SK-N-SH (cell line): ENCODE data around the gene CEP112. TPM values are rescaled to one million over a fixed set of nuclear protein-coding genes. Genes with fewer than 3 reads are reported as not detected.

Experiments used
- CTCF ChIA-PET: fragments of 300-600, 350-600 bp; formaldehyde crosslinking; extraction: SDS; loops from one replicate; lab custom pipeline; 2021; lab: Yijun Ruan, JAX
- POLR2A ChIA-PET: fragments of 350-600 bp; sonication (Branson Sonifier 250); formaldehyde crosslinking; extraction: SDS; loops from one replicate; lab custom pipeline; 2020; ENCODE audit warnings: antibody characterized with exemption, inconsistent platforms; lab: Yijun Ruan, JAX
- DNase-seq: peaks from one replicate; pipeline ENCODE4 v3.0.0; 2012
- H2AFZ ChIP-seq: fragments of 200-600 bp; sonication (generic); 2 replicates; pipeline ENCODE4 v1.8.1; 2016; ENCODE audit warnings: antibody characterized with exemption, mild to moderate bottlenecking, low read depth
- H3F3A ChIP-seq: fragments of 200-600 bp; sonication (generic); replicated peaks from 2 replicates; pipeline ENCODE3; 2016; ENCODE audit warnings: antibody characterized with exemption, mild to moderate bottlenecking; ENCODE audit not compliant: insufficient read depth
- H3K27ac ChIP-seq, 2 experiments: fragments of 200-500 bp in 1 of 2; fragments of 200-600 bp in 1 of 2; sonication (Bioruptor generic) in 1 of 2; sonication (generic), shearing (Covaris generic) in 1 of 2; 2 replicates each; pipeline versions ENCODE4 v1.5.1 to v1.6.1; 2014 to 2016; ENCODE audit warnings: low read depth in 2 of 2, inconsistent platforms in 1 of 2, low read length in 1 of 2, mild to moderate bottlenecking in 1 of 2, mixed read lengths in 1 of 2
- H3K27me3 ChIP-seq: fragments of 200-600 bp; sonication (generic), shearing (Covaris generic); 2 replicates; pipeline ENCODE4 v1.6.1; 2016; ENCODE audit warnings: mixed run types; ENCODE audit not compliant: insufficient read depth
- H3K36me3 ChIP-seq, 2 experiments: fragments of 200-500 bp in 1 of 2; fragments of 200-600 bp in 1 of 2; sonication (Bioruptor generic) in 1 of 2; sonication (generic) in 1 of 2; replicated peaks in 1 of 2; 2 replicates each; pipeline versions ENCODE3 to v1.5.1; 2014 to 2016; ENCODE audit warnings: low read length in 1 of 2, mild to moderate bottlenecking in 1 of 2; ENCODE audit not compliant: insufficient read depth in 2 of 2, control insufficient read depth in 1 of 2
- H3K4me1 ChIP-seq, 2 experiments: fragments of 200-500 bp in 1 of 2; fragments of 200-600 bp in 1 of 2; sonication (Bioruptor generic) in 1 of 2; sonication (generic), shearing (Covaris generic) in 1 of 2; 2 replicates each; pipeline versions ENCODE4 v1.5.1 to v1.6.1; 2014 to 2016; ENCODE audit warnings: low read depth in 1 of 2, low read length in 1 of 2, mixed run types in 1 of 2; ENCODE audit not compliant: insufficient read depth in 2 of 2, control insufficient read depth in 1 of 2
- H3K4me2 ChIP-seq: fragments of 200-600 bp; sonication (generic), shearing (Covaris generic); 2 replicates; pipeline ENCODE4 v1.6.1; 2017; ENCODE audit warnings: mixed run types
- H3K4me3 ChIP-seq, 2 experiments: fragments of 200-500 bp in 1 of 2; fragments of 200-600 bp in 1 of 2; sonication (Bioruptor generic) in 1 of 2; sonication (generic), shearing (Covaris generic) in 1 of 2; 2 replicates each; pipeline versions ENCODE4 v1.5.1 to v1.8.1; 2014 to 2016; ENCODE audit warnings: low read depth in 2 of 2, inconsistent platforms in 1 of 2, low read length in 1 of 2, mild to moderate bottlenecking in 1 of 2, mixed read lengths in 1 of 2, moderate library complexity in 1 of 2
- H3K79me2 ChIP-seq: fragments of 200-600 bp; sonication (generic); 2 replicates; pipeline ENCODE4 v1.8.1; 2017; ENCODE audit warnings: mild to moderate bottlenecking; ENCODE audit not compliant: insufficient read depth
- H3K9ac ChIP-seq: fragments of 200-600 bp; sonication (generic); 2 replicates; pipeline ENCODE4 v1.6.1; 2017; ENCODE audit warnings: mixed run types
- H3K9me2 ChIP-seq: fragments of 200-600 bp; sonication (generic); 2 replicates; pipeline ENCODE4 v1.6.1; 2017; ENCODE audit warnings: mixed run types
- H3K9me3 ChIP-seq: fragments of 200-600 bp; sonication (generic); 2 replicates; pipeline ENCODE4 v1.6.1; 2017; ENCODE audit warnings: mixed run types, mild to moderate bottlenecking, moderate library complexity
- H4K20me1 ChIP-seq: fragments of 200-600 bp; sonication (generic); 2 replicates; pipeline ENCODE4 v1.6.1; 2017; ENCODE audit warnings: mild to moderate bottlenecking, mixed run types; ENCODE audit not compliant: insufficient read depth
- CHD2 ChIP-seq: fragments of 150-350 bp; IDR thresholded peaks from 2 replicates; pipeline ENCODE4 v1.6.1; 2018; ENCODE audit warnings: low read length; ENCODE audit not compliant: partially characterized antibody
- ELF1 ChIP-seq: IDR thresholded peaks from 2 replicates; pipeline ENCODE4 v1.4.0; 2012
- EZH2phosphoT487 ChIP-seq: fragments of 200-600 bp; sonication (generic); IDR thresholded peaks from 2 replicates; pipeline ENCODE4 v1.6.1; 2017; ENCODE audit warnings: low read depth, mixed run types, mild to moderate bottlenecking, antibody characterized with exemption, moderate library complexity, borderline replicate concordance
- JUND ChIP-seq: IDR thresholded peaks from 2 replicates; pipeline ENCODE4 v1.4.0; 2012
- MEF2A ChIP-seq: IDR thresholded peaks from 2 replicates; pipeline ENCODE4 v1.4.0; 2012; ENCODE audit warnings: low read depth, borderline replicate concordance
- NFIC ChIP-seq: IDR thresholded peaks from 2 replicates; pipeline ENCODE4 v1.4.0; 2012; ENCODE audit warnings: borderline replicate concordance
- POLR2AphosphoS5 ChIP-seq: IDR thresholded peaks from 2 replicates; pipeline ENCODE4 v1.6.1; 2012; ENCODE audit warnings: low read depth, low read length
- RCOR1 ChIP-seq: fragments of 150-350 bp; IDR thresholded peaks from 2 replicates; pipeline ENCODE4 v1.6.1; 2017; ENCODE audit warnings: antibody characterized with exemption, low read length
- TAF1 ChIP-seq: IDR thresholded peaks from 2 replicates; pipeline ENCODE4 v1.6.1; 2012; ENCODE audit warnings: low read depth, mild to moderate bottlenecking, low read length, moderate library complexity, borderline replicate concordance
- TCF12 ChIP-seq: IDR thresholded peaks from 2 replicates; pipeline ENCODE4 v1.4.0; 2012
- TEAD4 ChIP-seq: IDR thresholded peaks from 2 replicates; pipeline ENCODE4 v1.4.0; 2012; ENCODE audit warnings: mild to moderate bottlenecking, borderline replicate concordance; ENCODE audit not compliant: insufficient read depth
- YY1 ChIP-seq: IDR thresholded peaks from 2 replicates; pipeline ENCODE4 v1.4.0; 2012; ENCODE audit warnings: low read depth, mild to moderate bottlenecking
- WGBS: methylation state at CpG from one replicate; pipeline ENCODE4 v1.1.6; 2017; ENCODE audit warnings: low lambda C conversion rate; 5-methylcytosine and 5-hydroxymethylcytosine counted together
- polyA plus RNA-seq, 3 experiments: library from polyadenylated mRNA; depleted of rRNA; stranded (reverse); fragments of >200 nt; gene quantifications; 2 replicates each; pipeline ENCODE4 v1.2.3, GENCODE V29; 2012
- TF ChIP-seq, protein P1 (sequence below): IDR thresholded peaks from 2 replicates; pipeline ENCODE4; 2012
- TF ChIP-seq, protein P2 (sequence below): fragments of 150-350 bp; IDR thresholded peaks from 2 replicates; pipeline ENCODE4 v1.6.1; 2017; ENCODE audit warnings: antibody characterized with exemption, low read length, low read depth, borderline replicate concordance
- TF ChIP-seq, protein P3 (sequence below): IDR thresholded peaks from 2 replicates; pipeline ENCODE4 v1.4.0; 2012; ENCODE audit warnings: low read depth, borderline replicate concordance
- TF ChIP-seq, protein P4 (sequence below): IDR thresholded peaks from 2 replicates; pipeline ENCODE4 v1.6.1; 2012; ENCODE audit warnings: mild to moderate bottlenecking, low read depth, low read length, moderate library complexity

The CEP112 gene
- polyA plus RNA-seq, 1 of the 3 experiments (the other 2 are of a cell fraction): 7.9 TPM

DNA sequence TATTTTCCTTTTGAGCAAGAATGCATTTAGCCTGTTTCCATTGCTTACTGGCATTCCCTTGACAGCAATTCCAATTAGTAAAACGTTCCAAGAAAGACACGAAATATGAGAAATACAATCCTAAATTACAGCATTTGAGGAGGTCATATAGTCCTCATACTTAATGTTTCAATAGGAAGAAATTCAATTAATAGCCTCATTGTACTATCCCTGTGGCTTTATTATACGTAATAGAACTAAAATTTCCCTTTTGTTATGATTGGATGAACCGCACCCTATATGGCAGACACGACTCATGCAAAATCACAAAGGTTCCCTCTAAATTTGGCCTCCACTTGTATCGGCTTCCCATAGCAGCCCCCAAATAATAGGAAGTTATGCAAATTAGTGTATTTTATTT lies 291.7 kb downstream of the CEP112 start:
- H3K4me1 ChIP-seq: peaks cover 0 to 7% of the 10 kb centered on the region in 2 experiments; a peak in 2 of 4 replicates
- TF ChIP-seq, protein P1, sequence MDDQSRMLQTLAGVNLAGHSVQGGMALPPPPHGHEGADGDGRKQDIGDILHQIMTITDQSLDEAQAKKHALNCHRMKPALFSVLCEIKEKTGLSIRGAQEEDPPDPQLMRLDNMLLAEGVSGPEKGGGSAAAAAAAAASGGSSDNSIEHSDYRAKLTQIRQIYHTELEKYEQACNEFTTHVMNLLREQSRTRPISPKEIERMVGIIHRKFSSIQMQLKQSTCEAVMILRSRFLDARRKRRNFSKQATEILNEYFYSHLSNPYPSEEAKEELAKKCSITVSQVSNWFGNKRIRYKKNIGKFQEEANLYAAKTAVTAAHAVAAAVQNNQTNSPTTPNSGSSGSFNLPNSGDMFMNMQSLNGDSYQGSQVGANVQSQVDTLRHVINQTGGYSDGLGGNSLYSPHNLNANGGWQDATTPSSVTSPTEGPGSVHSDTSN: no peak
- no peak for TF ChIP-seq JUND
- CTCF ChIA-PET: interaction anchor here (0.6 to 0.7 kb wide), 2 partner anchors 605 to 730 kb away, joined by 3 read pairs; no protein-coding TSS in a partner anchor
- POLR2A ChIA-PET: no interaction called here
- H3K4me3 ChIP-seq: no peak overlapping the region
- H3K4me2 ChIP-seq: no peak overlapping the region
- no peaks in the 10 kb centered on the region for H3F3A ChIP-seq
- H3K79me2 ChIP-seq: no peaks in the 10 kb centered on the region
- H2AFZ ChIP-seq: no peak overlapping the region
- DNase-seq: no peak
- WGBS: 93% methylated on average over 6 of the region's 6 CpGs
- no peaks in the 10 kb centered on the region for H4K20me1 ChIP-seq
- H3K9me2 ChIP-seq: no peaks in the 10 kb centered on the region
- no peak overlapping the region for H3K27ac ChIP-seq
- H3K27me3 ChIP-seq: no peaks in the 10 kb centered on the region
- no peaks in the 10 kb centered on the region for H3K36me3 ChIP-seq
- no peak overlapping the region for H3K9ac ChIP-seq
- no peaks in the 10 kb centered on the region for H3K9me3 ChIP-seq

DNA sequence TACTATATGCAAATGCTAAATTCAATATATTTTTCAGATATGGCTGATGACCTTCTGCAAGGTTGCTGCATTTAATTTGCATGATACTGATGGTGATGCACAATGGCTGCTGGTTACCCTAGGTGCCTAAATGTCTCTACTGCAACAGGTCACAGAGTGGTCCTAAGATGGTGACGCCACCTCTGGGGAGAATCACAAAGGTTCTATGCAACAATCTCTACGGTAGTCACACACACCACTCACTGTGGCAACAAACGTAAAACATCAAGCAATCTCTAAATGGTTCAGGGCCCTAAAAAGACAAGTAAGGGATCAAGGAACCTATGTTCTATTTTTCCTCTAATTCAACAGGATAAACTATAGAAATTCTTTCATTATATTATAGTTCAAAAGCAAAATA lies 293.3 kb downstream of the CEP112 start:
- no peak overlapping the region for H3K4me2 ChIP-seq
- H2AFZ ChIP-seq: no peak overlapping the region
- no peaks in the 10 kb centered on the region for H3K36me3 ChIP-seq
- TF ChIP-seq YY1: no peak
- no peak for TF ChIP-seq ELF1
- TF ChIP-seq CHD2: no peak
- no peak for TF ChIP-seq TCF12
- no peak for TF ChIP-seq RCOR1
- TF ChIP-seq, protein P2, sequence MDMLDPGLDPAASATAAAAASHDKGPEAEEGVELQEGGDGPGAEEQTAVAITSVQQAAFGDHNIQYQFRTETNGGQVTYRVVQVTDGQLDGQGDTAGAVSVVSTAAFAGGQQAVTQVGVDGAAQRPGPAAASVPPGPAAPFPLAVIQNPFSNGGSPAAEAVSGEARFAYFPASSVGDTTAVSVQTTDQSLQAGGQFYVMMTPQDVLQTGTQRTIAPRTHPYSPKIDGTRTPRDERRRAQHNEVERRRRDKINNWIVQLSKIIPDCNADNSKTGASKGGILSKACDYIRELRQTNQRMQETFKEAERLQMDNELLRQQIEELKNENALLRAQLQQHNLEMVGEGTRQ: no peak
- no peak for TF ChIP-seq MEF2A
- no peak for TF ChIP-seq TEAD4
- TF ChIP-seq EZH2phosphoT487: no peak
- DNase-seq: no peak
- H3K9me2 ChIP-seq: no peaks in the 10 kb centered on the region
- POLR2A ChIA-PET: no interaction called here
- WGBS: 97% methylated on average over 3 of the region's 3 CpGs
- no peak overlapping the region for H3K9ac ChIP-seq
- CTCF ChIA-PET: no interaction called here
- no peaks in the 10 kb centered on the region for H3K79me2 ChIP-seq
- no peaks in the 10 kb centered on the region for H3K9me3 ChIP-seq
- no peak overlapping the region for H3K27ac ChIP-seq
- H3K4me3 ChIP-seq: no peak overlapping the region
- no peaks in the 10 kb centered on the region for H3F3A ChIP-seq
- H3K4me1 ChIP-seq: peaks cover 0 to 7% of the 10 kb centered on the region in 2 experiments; a peak in 2 of 4 replicates
- H3K27me3 ChIP-seq: no peaks in the 10 kb centered on the region
- no peaks in the 10 kb centered on the region for H4K20me1 ChIP-seq

DNA sequence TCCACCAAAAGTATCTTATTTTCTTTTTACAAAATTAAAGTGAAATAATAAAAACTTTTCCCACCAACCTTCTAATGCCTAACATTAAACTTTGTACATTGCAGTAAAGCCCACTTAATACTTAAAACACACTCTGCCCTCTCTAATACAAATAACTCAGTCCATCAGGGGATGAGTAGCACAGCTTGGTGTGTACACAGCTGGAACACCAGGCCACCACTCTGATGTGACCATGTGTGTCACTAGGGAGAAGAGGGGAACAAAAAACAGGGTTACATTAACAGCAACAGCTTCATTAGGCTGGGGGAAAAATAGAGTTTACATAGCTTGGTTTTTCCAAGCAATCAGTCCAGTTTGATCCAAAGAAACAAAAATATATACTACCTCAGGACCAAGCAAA lies 295.0 kb downstream of the CEP112 start:
- POLR2A ChIA-PET: no interaction called here
- CTCF ChIA-PET: no interaction called here
- H3K9me2 ChIP-seq: no peaks in the 10 kb centered on the region
- no peak for TF ChIP-seq YY1
- TF ChIP-seq TEAD4: no peak
- TF ChIP-seq, protein P3, sequence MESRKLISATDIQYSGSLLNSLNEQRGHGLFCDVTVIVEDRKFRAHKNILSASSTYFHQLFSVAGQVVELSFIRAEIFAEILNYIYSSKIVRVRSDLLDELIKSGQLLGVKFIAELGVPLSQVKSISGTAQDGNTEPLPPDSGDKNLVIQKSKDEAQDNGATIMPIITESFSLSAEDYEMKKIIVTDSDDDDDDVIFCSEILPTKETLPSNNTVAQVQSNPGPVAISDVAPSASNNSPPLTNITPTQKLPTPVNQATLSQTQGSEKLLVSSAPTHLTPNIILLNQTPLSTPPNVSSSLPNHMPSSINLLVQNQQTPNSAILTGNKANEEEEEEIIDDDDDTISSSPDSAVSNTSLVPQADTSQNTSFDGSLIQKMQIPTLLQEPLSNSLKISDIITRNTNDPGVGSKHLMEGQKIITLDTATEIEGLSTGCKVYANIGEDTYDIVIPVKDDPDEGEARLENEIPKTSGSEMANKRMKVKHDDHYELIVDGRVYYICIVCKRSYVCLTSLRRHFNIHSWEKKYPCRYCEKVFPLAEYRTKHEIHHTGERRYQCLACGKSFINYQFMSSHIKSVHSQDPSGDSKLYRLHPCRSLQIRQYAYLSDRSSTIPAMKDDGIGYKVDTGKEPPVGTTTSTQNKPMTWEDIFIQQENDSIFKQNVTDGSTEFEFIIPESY: no peak
- TF ChIP-seq NFIC: no peak
- TF ChIP-seq JUND: no peak
- TF ChIP-seq, protein P4, sequence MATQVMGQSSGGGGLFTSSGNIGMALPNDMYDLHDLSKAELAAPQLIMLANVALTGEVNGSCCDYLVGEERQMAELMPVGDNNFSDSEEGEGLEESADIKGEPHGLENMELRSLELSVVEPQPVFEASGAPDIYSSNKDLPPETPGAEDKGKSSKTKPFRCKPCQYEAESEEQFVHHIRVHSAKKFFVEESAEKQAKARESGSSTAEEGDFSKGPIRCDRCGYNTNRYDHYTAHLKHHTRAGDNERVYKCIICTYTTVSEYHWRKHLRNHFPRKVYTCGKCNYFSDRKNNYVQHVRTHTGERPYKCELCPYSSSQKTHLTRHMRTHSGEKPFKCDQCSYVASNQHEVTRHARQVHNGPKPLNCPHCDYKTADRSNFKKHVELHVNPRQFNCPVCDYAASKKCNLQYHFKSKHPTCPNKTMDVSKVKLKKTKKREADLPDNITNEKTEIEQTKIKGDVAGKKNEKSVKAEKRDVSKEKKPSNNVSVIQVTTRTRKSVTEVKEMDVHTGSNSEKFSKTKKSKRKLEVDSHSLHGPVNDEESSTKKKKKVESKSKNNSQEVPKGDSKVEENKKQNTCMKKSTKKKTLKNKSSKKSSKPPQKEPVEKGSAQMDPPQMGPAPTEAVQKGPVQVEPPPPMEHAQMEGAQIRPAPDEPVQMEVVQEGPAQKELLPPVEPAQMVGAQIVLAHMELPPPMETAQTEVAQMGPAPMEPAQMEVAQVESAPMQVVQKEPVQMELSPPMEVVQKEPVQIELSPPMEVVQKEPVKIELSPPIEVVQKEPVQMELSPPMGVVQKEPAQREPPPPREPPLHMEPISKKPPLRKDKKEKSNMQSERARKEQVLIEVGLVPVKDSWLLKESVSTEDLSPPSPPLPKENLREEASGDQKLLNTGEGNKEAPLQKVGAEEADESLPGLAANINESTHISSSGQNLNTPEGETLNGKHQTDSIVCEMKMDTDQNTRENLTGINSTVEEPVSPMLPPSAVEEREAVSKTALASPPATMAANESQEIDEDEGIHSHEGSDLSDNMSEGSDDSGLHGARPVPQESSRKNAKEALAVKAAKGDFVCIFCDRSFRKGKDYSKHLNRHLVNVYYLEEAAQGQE: no peak
- no peak for TF ChIP-seq POLR2AphosphoS5
- no peak for TF ChIP-seq TAF1

More for the DNA sequence above, 295.0 kb downstream of the CEP112 start:
- Histone ChIP-seq H3K79me2 (no peaks in the 10 kb centered on the region), H3K9me3 (no peaks in the 10 kb centered on the region), H3K27me3 (no peaks in the 10 kb centered on the region), H3K4me3 (no peak overlapping the region), H2AFZ (no peak overlapping the region), H4K20me1 (no peaks in the 10 kb centered on the region), H3K27ac (no peak overlapping the region), H3F3A (no peaks in the 10 kb centered on the region), H3K4me2 (no peak overlapping the region), H3K36me3 (no peaks in the 10 kb centered on the region), H3K4me1 (peaks cover 0 to 9% of the 10 kb centered on the region in 2 experiments; a peak in 2 of 4 replicates), H3K9ac (no peak overlapping the region)
- DNase-seq: no peak
